Neural progenitor cell (in vitro differentiated cells): Measurements from ENCODE around the gene PCYOX1L.

Experiments used
- EZH2 ChIP-seq: fragments of 200-600 bp; sonication (generic); IDR thresholded peaks from 2 replicates; pipeline ENCODE4 v1.6.1; 2017; ENCODE audit warnings: antibody characterized with exemption, mild to moderate bottlenecking, moderate library complexity
- EZH2phosphoT487 ChIP-seq: fragments of 200-600 bp; sonication (generic); IDR thresholded peaks from 2 replicates; pipeline ENCODE4 v1.6.1; 2017; ENCODE audit warnings: antibody characterized with exemption
- TF ChIP-seq, protein P1 (sequence below): fragments of 200-600 bp; sonication (generic); IDR thresholded peaks from 2 replicates; pipeline ENCODE4 v1.5.1; 2017; ENCODE audit warnings: antibody characterized with exemption, mild to moderate bottlenecking

DNA sequence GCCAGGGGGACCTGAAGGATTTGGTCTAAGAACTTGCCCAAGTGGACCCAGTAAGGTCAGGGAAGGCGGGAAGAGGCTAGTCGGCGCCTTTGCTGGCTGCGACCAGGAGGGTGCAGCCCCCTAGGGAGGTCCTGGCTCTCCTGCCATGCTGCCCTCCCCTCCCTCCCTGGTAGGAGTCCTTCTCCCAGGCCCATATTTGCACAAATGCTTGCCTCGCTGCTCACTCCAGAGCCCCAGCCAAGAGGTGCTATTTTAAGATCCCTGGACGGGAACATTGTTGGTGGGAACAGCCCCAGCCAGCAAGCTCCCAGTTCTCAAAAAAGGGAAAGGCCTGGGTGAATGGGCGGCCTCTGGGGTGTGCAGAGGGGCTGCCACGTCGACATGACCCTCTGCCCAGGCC, 25.6 kb downstream of the PCYOX1L start:
- TF ChIP-seq, protein P1, sequence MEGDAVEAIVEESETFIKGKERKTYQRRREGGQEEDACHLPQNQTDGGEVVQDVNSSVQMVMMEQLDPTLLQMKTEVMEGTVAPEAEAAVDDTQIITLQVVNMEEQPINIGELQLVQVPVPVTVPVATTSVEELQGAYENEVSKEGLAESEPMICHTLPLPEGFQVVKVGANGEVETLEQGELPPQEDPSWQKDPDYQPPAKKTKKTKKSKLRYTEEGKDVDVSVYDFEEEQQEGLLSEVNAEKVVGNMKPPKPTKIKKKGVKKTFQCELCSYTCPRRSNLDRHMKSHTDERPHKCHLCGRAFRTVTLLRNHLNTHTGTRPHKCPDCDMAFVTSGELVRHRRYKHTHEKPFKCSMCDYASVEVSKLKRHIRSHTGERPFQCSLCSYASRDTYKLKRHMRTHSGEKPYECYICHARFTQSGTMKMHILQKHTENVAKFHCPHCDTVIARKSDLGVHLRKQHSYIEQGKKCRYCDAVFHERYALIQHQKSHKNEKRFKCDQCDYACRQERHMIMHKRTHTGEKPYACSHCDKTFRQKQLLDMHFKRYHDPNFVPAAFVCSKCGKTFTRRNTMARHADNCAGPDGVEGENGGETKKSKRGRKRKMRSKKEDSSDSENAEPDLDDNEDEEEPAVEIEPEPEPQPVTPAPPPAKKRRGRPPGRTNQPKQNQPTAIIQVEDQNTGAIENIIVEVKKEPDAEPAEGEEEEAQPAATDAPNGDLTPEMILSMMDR, result no peak
- no peak for TF ChIP-seq EZH2
- no peak for TF ChIP-seq EZH2phosphoT487
